Keratinocyte (primary cell): ENCODE measurements around the gene TRAF3. TPM values are rescaled to one million over a fixed set of nuclear protein-coding genes. Genes with fewer than 3 reads are reported as not detected.
"Not testable (repeated sequence)": the region's sequence is repeated elsewhere in the genome, so short reads cannot be mapped to it uniquely, and the experiment has no call there.

Source experiments
- DNase-seq: peaks from one replicate; pipeline ENCODE4 v3.0.0-alpha.2; 2011; ENCODE audit warnings: low read depth, missing footprints, low spot score
- FAIRE-seq: peaks from 2 replicates; lab custom pipeline; 2011; peaks lifted over from hg19 to GRCh38; lab: Jason Lieb, UNC
- H2AFZ ChIP-seq: 2 replicates; pipeline ENCODE4 v1.6.0; 2012; ENCODE audit warnings: low read length, control low read depth, inconsistent platforms; ENCODE audit not compliant: control insufficient read depth
- H3K27ac ChIP-seq: 2 replicates; pipeline ENCODE4 v1.5.1; 2011; ENCODE audit warnings: low read length; ENCODE audit not compliant: control insufficient read depth, insufficient read depth
- H3K27me3 ChIP-seq: 3 replicates; pipeline ENCODE4 v1.6.0; 2011; ENCODE audit warnings: low read length; ENCODE audit not compliant: control insufficient read depth, insufficient read depth; ENCODE audit errors: extremely low read depth
- H3K36me3 ChIP-seq, 2 experiments: 2 replicates in 1 of 2; 3 replicates in 1 of 2; pipeline ENCODE4 v1.5.1; 2011; ENCODE audit warnings: low read length in 2 of 2, mild to moderate bottlenecking in 1 of 2; ENCODE audit not compliant: control insufficient read depth in 2 of 2, insufficient read depth in 2 of 2; ENCODE audit errors: extremely low read depth in 1 of 2
- H3K4me1 ChIP-seq: 3 replicates; pipeline ENCODE4 v1.5.1; 2011; ENCODE audit warnings: low read length; ENCODE audit not compliant: control insufficient read depth, insufficient read depth; ENCODE audit errors: extremely low read depth
- H3K4me2 ChIP-seq: 3 replicates; pipeline ENCODE4 v1.6.0; 2011; ENCODE audit warnings: low read depth, low read length; ENCODE audit not compliant: control insufficient read depth, insufficient read depth; ENCODE audit errors: extremely low read depth
- H3K4me3 ChIP-seq, 3 experiments: fragments of 200-600 bp in 1 of 3; sonication (generic) in 1 of 3; 2 replicates in 2 of 3; 3 replicates in 1 of 3; pipeline ENCODE4 v1.5.1; 2011 to 2016; ENCODE audit warnings: low read length in 3 of 3, mild to moderate bottlenecking in 3 of 3, control low read depth in 2 of 3, inconsistent platforms in 1 of 3, low read depth in 1 of 3, mixed read lengths in 1 of 3, mixed run types in 1 of 3, moderate library complexity in 1 of 3; ENCODE audit not compliant: control insufficient read depth in 2 of 3, insufficient read depth in 2 of 3; ENCODE audit errors: extremely low read depth in 1 of 3
- H3K79me2 ChIP-seq: 2 replicates; pipeline ENCODE4 v1.6.0; 2012; ENCODE audit warnings: low read length; ENCODE audit not compliant: control insufficient read depth, insufficient read depth
- H3K9ac ChIP-seq: 3 replicates; pipeline ENCODE4 v1.6.0; 2011; ENCODE audit warnings: low read length; ENCODE audit not compliant: control insufficient read depth, insufficient read depth; ENCODE audit errors: extremely low read depth
- H3K9me1 ChIP-seq: 3 replicates; pipeline ENCODE4 v1.6.0; 2011; ENCODE audit warnings: low read length; ENCODE audit not compliant: control insufficient read depth, insufficient read depth; ENCODE audit errors: extremely low read depth
- H3K9me3 ChIP-seq: 2 replicates; pipeline ENCODE4 v1.5.1; 2012; ENCODE audit warnings: low read depth, low read length; ENCODE audit not compliant: control insufficient read depth
- H4K20me1 ChIP-seq: 3 replicates; pipeline ENCODE4 v1.6.0; 2011; ENCODE audit warnings: low read length; ENCODE audit not compliant: control insufficient read depth, insufficient read depth; ENCODE audit errors: extremely low read depth
- EZH2 ChIP-seq: IDR thresholded peaks from one replicate; pipeline ENCODE4 v1.6.1; 2012; ENCODE audit warnings: inconsistent platforms, mild to moderate bottlenecking, low read length, moderate library complexity
- dilution Hi-C: fragments of 300-500 bp; cut with MboI; formaldehyde crosslinking; loops from one replicate; pipeline ENCODE4 v1.7.0; 2020; ENCODE audit warnings: low sequenced_read_pairs; ENCODE audit not compliant: extremely low pct_ligation_motif_present
- polyA plus RNA-seq, 5 experiments: library from polyadenylated mRNA; depleted of rRNA in 3 of 5; stranded (reverse) in 3 of 5; stranded (forward) in 1 of 5; unstranded in 1 of 5; fragments of >200 nt; gene quantifications; 1 replicate in 1 of 5; 2 replicates in 3 of 5; 3 replicates in 1 of 5; pipeline versions ENCODE4 v1.2.1 to v1.2.3, GENCODE V29; 2011 to 2012; ENCODE audit warnings: missing spikeins in 2 of 5, low read depth in 1 of 5, low replicate concordance in 1 of 5
- TF ChIP-seq, protein P1 (sequence below), 3 experiments: IDR thresholded peaks in 1 of 3; conservative IDR thresholded peaks in 1 of 3; optimal IDR thresholded peaks in 1 of 3; 2 replicates in 2 of 3; 3 replicates in 1 of 3; pipeline versions ENCODE3 to v1.5.1; 2011; ENCODE audit warnings: low read length in 3 of 3, mild to moderate bottlenecking in 3 of 3, moderate library complexity in 2 of 3, control low read depth in 1 of 3, inconsistent platforms in 1 of 3; ENCODE audit not compliant: insufficient read depth in 2 of 3; ENCODE audit errors: extremely low read depth in 1 of 3

The TRAF3 gene
- polyA plus RNA-seq, 1 donor (not counting 4 experiments of a cell fraction or from before 2014, with no cell fraction given): 12.5 TPM

DNA sequence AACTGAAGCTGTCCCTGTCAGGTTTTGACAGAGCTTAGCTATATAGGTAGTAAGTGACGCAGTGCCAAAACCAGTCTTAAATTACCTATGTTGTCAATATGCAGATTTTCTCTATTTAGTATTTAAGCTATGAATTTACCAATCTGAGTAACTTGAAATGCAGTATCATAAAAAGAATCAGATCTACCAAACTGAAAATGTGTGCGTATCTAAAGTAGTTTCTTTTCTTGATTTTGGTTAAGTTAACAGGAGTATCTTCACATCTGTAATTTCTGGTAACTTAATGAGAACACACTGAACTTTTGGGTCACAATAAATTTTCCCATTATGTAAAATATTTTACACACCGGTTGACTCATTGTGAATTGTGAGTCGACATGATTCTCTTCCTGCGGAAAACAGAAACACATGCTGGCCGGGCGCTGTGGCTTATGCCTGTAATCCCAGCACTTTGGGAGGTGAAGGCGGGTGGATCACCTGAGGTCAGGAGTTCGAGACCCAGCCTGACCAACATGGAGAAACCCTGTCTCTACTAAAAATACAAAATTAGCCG lies 45.1 kb downstream of the TRAF3 start:
- Histone ChIP-seq H2AFZ (no peak overlapping the region), H3K4me3 (no peak overlapping the region), H3K79me2 (peaks cover 48% of the 10 kb centered on the region), H3K9me1 (peaks cover 10% of the 10 kb centered on the region), H3K4me1 (peaks cover 36% of the 10 kb centered on the region), H4K20me1 (peaks cover 10% of the 10 kb centered on the region), H3K27me3 (no peaks in the 10 kb centered on the region), H3K4me2 (no peak overlapping the region), H3K27ac (no peak overlapping the region), H3K9me3 (no peaks in the 10 kb centered on the region), H3K36me3 (no peaks in the 10 kb centered on the region), H3K9ac (no peak overlapping the region)
- no peak for FAIRE-seq
- DNase-seq: no peak
- TF ChIP-seq, protein P1, sequence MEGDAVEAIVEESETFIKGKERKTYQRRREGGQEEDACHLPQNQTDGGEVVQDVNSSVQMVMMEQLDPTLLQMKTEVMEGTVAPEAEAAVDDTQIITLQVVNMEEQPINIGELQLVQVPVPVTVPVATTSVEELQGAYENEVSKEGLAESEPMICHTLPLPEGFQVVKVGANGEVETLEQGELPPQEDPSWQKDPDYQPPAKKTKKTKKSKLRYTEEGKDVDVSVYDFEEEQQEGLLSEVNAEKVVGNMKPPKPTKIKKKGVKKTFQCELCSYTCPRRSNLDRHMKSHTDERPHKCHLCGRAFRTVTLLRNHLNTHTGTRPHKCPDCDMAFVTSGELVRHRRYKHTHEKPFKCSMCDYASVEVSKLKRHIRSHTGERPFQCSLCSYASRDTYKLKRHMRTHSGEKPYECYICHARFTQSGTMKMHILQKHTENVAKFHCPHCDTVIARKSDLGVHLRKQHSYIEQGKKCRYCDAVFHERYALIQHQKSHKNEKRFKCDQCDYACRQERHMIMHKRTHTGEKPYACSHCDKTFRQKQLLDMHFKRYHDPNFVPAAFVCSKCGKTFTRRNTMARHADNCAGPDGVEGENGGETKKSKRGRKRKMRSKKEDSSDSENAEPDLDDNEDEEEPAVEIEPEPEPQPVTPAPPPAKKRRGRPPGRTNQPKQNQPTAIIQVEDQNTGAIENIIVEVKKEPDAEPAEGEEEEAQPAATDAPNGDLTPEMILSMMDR (optimal IDR thresholded peaks at IDR 0.05 in 1 of 3, IDR thresholded peaks at IDR 0.05 in 1 of 3, conservative IDR thresholded peaks at IDR 0.05 in 1 of 3; ENCODE audit: extremely low read depth in 1 of 3, insufficient read depth in 2 of 3, low read length in 3 of 3): no peak
- TF ChIP-seq EZH2: no peak
- dilution Hi-C loops: no loop called here

DNA sequence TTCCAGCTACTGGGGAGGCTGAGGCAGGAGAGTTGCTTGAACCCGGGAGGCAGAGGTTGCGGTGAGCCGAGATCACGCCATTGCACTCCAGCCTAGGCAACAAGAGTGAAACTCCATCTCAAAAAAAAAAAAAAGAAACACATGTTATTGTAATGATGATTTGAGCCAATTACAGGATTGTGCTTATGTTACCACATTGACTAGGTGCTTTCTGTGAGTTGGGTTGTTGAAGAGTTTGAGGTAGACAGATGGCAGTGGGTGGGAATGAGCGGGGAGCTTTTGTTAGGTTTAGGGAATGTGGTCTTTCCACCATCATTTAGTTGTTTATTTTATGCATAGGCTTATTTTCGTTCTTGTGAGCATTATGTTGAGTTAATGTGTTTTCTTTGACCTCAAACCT lies 45.6 kb downstream of the TRAF3 start:
- H3K9ac ChIP-seq, H3K4me2 ChIP-seq, H3K9me1 ChIP-seq, dilution Hi-C loops, DNase-seq, FAIRE-seq, H3K4me3 ChIP-seq, H2AFZ ChIP-seq, H3K27ac ChIP-seq, H3K9me3 ChIP-seq, H3K27me3 ChIP-seq, H3K36me3 ChIP-seq: not testable (repeated sequence)
- H3K4me1 ChIP-seq: peaks cover 35% of the 10 kb centered on the region
- H3K79me2 ChIP-seq: peaks cover 52% of the 10 kb centered on the region
- H4K20me1 ChIP-seq: peaks cover 10% of the 10 kb centered on the region

DNA sequence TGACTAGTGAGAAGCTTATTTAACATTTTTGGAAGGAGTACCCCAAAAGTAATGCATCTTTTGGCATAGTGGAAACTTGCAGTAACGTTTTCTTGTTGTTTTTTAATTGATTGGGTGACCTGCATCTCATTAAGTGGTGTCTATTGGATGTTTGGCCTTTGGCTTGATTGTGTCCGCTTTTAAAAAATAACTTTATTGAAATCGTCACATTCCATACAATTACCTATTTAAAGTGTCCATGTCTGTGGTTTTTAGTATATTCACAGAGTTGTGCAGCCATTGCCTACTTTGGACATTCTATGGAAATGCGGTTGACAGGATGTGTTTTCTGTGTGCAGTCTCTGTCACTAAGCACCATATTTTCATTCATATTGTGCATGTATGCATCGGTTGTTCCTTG lies 46.3 kb downstream of the TRAF3 start:
- Histone ChIP-seq H3K9me3 (no peaks in the 10 kb centered on the region), H3K4me1 (peaks cover 28% of the 10 kb centered on the region), H3K27me3 (no peaks in the 10 kb centered on the region), H3K4me2 (no peak overlapping the region), H3K27ac (no peak overlapping the region), H3K4me3 (no peak overlapping the region), H3K9me1 (peaks cover 10% of the 10 kb centered on the region), H3K36me3 (no peaks in the 10 kb centered on the region), H4K20me1 (peaks cover 10% of the 10 kb centered on the region), H3K79me2 (peaks cover 56% of the 10 kb centered on the region), H2AFZ (no peak overlapping the region), H3K9ac (no peak overlapping the region)
- FAIRE-seq: no peak
- TF ChIP-seq EZH2: no peak
- TF ChIP-seq, protein P1 (optimal IDR thresholded peaks at IDR 0.05 in 1 of 3, IDR thresholded peaks at IDR 0.05 in 1 of 3, conservative IDR thresholded peaks at IDR 0.05 in 1 of 3; ENCODE audit: extremely low read depth in 1 of 3, insufficient read depth in 2 of 3, low read length in 3 of 3): no peak
- DNase-seq: no peak
- dilution Hi-C loops: no loop called here
